K562 (cell line): ENCODE data around the gene SLC7A6. TPM values are rescaled to one million over a fixed set of nuclear protein-coding genes. Genes with fewer than 3 reads are reported as not detected.

Source experiments
- ATAC-seq: fragments of 200-7000 bp; cut with Tn5 transposase; 3 replicates; pipeline ENCODE4 v1.9.1; 2020; ENCODE audit warnings: moderate library complexity
- BruUV-seq: library from RNA; stranded (reverse); fragments of 400-500 nt; replicated peaks from 2 replicates; lab custom pipeline; 2021; lab: Mats Ljungman, UMichigan
- CTCF ChIA-PET: fragments of 300-600 bp; formaldehyde crosslinking; extraction: SDS; loops from one replicate; lab custom pipeline; 2021; ENCODE audit warnings: low intra/inter-chr PET ratio; lab: Yijun Ruan, JAX
- POLR2A ChIA-PET: fragments of 300-600, 350-650 bp; sonication (Branson Sonifier 250); formaldehyde crosslinking; extraction: SDS; loops from one replicate; lab custom pipeline; 2021; ENCODE audit warnings: antibody characterized with exemption, inconsistent platforms; lab: Yijun Ruan, JAX
- DNase-seq, 4 experiments: peaks; one replicate each; pipeline versions ENCODE4 v3.0.0 to v3.0.0-alpha.2; 2011 to 2018; ENCODE audit warnings: low spot score in 3 of 4, mixed read lengths in 3 of 4; ENCODE audit errors: extremely low read depth in 1 of 4
- FAIRE-seq: peaks from 2 replicates; lab custom pipeline; 2011; peaks lifted over from hg19 to GRCh38; lab: Jason Lieb, UNC
- H2AFZ ChIP-seq: 2 replicates; pipeline ENCODE4 v1.6.0; 2011; ENCODE audit warnings: low read depth, low read length, control low read depth, inconsistent platforms
- H3K27ac ChIP-seq: fragments of 200-600 bp; 3 replicates; pipeline ENCODE4 v1.8.0; 2011; ENCODE audit warnings: low read depth, mild to moderate bottlenecking, control low read depth, inconsistent platforms, low read length, moderate library complexity, mixed read lengths; ENCODE audit errors: extremely low read depth
- H3K27me3 ChIP-seq, 2 experiments: fragments of 300-600 bp in 1 of 2; 2 replicates in 1 of 2; 3 replicates in 1 of 2; pipeline versions ENCODE4 v1.6.0 to v1.8.0; 2011; ENCODE audit warnings: inconsistent platforms in 2 of 2, low read length in 2 of 2, mild to moderate bottlenecking in 1 of 2, mixed read lengths in 1 of 2, moderate library complexity in 1 of 2; ENCODE audit not compliant: control insufficient read depth in 2 of 2, insufficient read depth in 2 of 2
- H3K36me3 ChIP-seq: fragments of 300-600 bp; 3 replicates; pipeline ENCODE4 v1.8.0; 2011; ENCODE audit warnings: mild to moderate bottlenecking, low read length, inconsistent platforms; ENCODE audit not compliant: control insufficient read depth, insufficient read depth
- H3K4me1 ChIP-seq, 2 experiments: fragments of 200-600 bp in 1 of 2; replicated peaks in 1 of 2; 2 replicates in 1 of 2; 3 replicates in 1 of 2; pipeline versions ENCODE4 v1.5.1 to v1.8.0; 2011; ENCODE audit warnings: inconsistent platforms in 2 of 2, low read length in 2 of 2, mild to moderate bottlenecking in 1 of 2, mixed read lengths in 1 of 2, moderate library complexity in 1 of 2; ENCODE audit not compliant: control insufficient read depth in 2 of 2, insufficient read depth in 2 of 2
- H3K4me2 ChIP-seq: 2 replicates; pipeline ENCODE4 v1.6.1; 2011; ENCODE audit warnings: low read length, control low read depth, inconsistent platforms, mixed read lengths; ENCODE audit not compliant: insufficient read depth
- H3K4me3 ChIP-seq: fragments of 200-600 bp; sonication (generic), shearing (Covaris generic); 2 replicates; pipeline ENCODE4 v1.5.1; 2016; ENCODE audit warnings: control low read depth, inconsistent platforms
- H3K79me2 ChIP-seq: fragments of 200-600 bp; 3 replicates; pipeline ENCODE4 v1.8.0; 2011; ENCODE audit warnings: low read length, inconsistent platforms; ENCODE audit not compliant: control insufficient read depth, insufficient read depth
- H3K9ac ChIP-seq, 2 experiments: 2 replicates each; pipeline versions ENCODE4 v1.6.0 to v1.6.1; 2011; ENCODE audit warnings: low read depth in 2 of 2, low read length in 2 of 2, control low read depth in 1 of 2, inconsistent platforms in 1 of 2, mild to moderate bottlenecking in 1 of 2, mixed read lengths in 1 of 2; ENCODE audit not compliant: insufficient read depth in 1 of 2
- H3K9me1 ChIP-seq: one replicate; pipeline ENCODE4 v1.6.0; 2011; ENCODE audit warnings: inconsistent platforms, mild to moderate bottlenecking, low read length, moderate library complexity; ENCODE audit not compliant: control insufficient read depth, insufficient read depth
- H3K9me3 ChIP-seq: replicated peaks from 2 replicates; pipeline ENCODE4 v1.5.1; 2011; ENCODE audit warnings: low read depth, low read length, inconsistent platforms; ENCODE audit not compliant: control insufficient read depth, insufficient read depth
- H4K20me1 ChIP-seq: replicated peaks from 2 replicates; pipeline ENCODE4 v1.6.1; 2011; ENCODE audit warnings: low read length, inconsistent platforms, mixed read lengths; ENCODE audit not compliant: control insufficient read depth, insufficient read depth
- CHCHD3 ChIP-seq: fragments of 250-450 bp; sonication (Bioruptor Pico); IDR thresholded peaks from 2 replicates; pipeline ENCODE4 v2.1.2; 2022; ENCODE audit warnings: mild to moderate bottlenecking
- KLF1 ChIP-seq: fragments of 450-650 bp; IDR thresholded peaks from 2 replicates; pipeline ENCODE4 v1.6.1; 2016; ENCODE audit warnings: missing genetic modification characterization, missing compliant biosample characterization
- NR2C2 ChIP-seq, 2 experiments: fragments of 200-800 bp in 1 of 2; sonication (Bioruptor generic) in 1 of 2; sonication (generic) in 1 of 2; formaldehyde crosslinking in 1 of 2; IDR thresholded peaks; 2 replicates each; pipeline versions ENCODE4 v1.6.1 to v1.8.0; 2016 to 2022; ENCODE audit warnings: mild to moderate bottlenecking in 1 of 2, missing compliant biosample characterization in 1 of 2, missing genetic modification characterization in 1 of 2, missing genetic modification reagents in 1 of 2
- SLC30A9 ChIP-seq: fragments of 250-450 bp; sonication (Bioruptor Pico); IDR thresholded peaks from 2 replicates; pipeline ENCODE4 v1.8.0; 2022; ENCODE audit warnings: mild to moderate bottlenecking, moderate library complexity
- SMAD4 ChIP-seq: fragments of 250-450 bp; sonication (Bioruptor Pico); conservative IDR thresholded peaks from 2 replicates; pipeline ENCODE4 v1.8.0; 2021; ENCODE audit warnings: inconsistent platforms, mild to moderate bottlenecking, moderate library complexity
- TAF7 ChIP-seq: fragments of 450-650 bp; IDR thresholded peaks from 2 replicates; pipeline ENCODE4 v1.6.1; 2016; ENCODE audit warnings: missing genetic modification characterization, missing compliant biosample characterization
- ZBTB8A ChIP-seq: fragments of 450-650 bp; IDR thresholded peaks from 2 replicates; pipeline ENCODE4 v1.6.1; 2018; ENCODE audit warnings: mild to moderate bottlenecking, moderate library complexity; ENCODE audit not compliant: partially characterized antibody
- WGBS: fragments of 100-300 bp; shearing (Covaris generic); methylation state at CpG from one replicate; pipeline ENCODE4 v1.1.6; 2016; ENCODE audit warnings: low coverage, mixed read lengths; ENCODE audit not compliant: insufficient coverage; ENCODE audit errors: missing lambda C conversion rate; 5-methylcytosine and 5-hydroxymethylcytosine counted together
- in situ Hi-C: fragments of 300-500 bp; cut with MboI; formaldehyde crosslinking; loops from 4 replicates; pipeline ENCODE4 v1.15.0; 2018; ENCODE audit warnings: inconsistent platforms, mixed read lengths
- intact Hi-C: fragments of 100-400 bp; cut with micrococcal nuclease; formaldehyde crosslinking; loops from 2 replicates; pipeline ENCODE4 v1.14.2; 2022
- polyA plus RNA-seq, 8 experiments: library from polyadenylated mRNA; depleted of rRNA in 4 of 8; stranded (reverse) in 5 of 8; unstranded in 3 of 8; fragments of >200 nt; fragmentation: Nextera tagmentation in 2 of 8; fragmentation: Illumina TruSeq in 1 of 8; extraction: Ambion mirVana in 2 of 8; extraction: Trizol in 1 of 8; gene quantifications; 2 replicates each; pipeline versions ENCODE4 v1.2.1 to v1.2.3, GENCODE V29; 2011 to 2014; ENCODE audit warnings: inconsistent platforms in 1 of 8, missing spikeins in 1 of 8
- total RNA-seq, 7 experiments: library from RNA; depleted of rRNA in 6 of 7; stranded (reverse); fragments of >200 nt in 6 of 7; fragmentation: Illumina TruSeq in 2 of 7; extraction: Trizol in 2 of 7; gene quantifications; 2 replicates each; pipeline versions ENCODE4 v1.2.1 to v1.2.3, GENCODE V29; 2011 to 2021; ENCODE audit warnings: low replicate concordance in 1 of 7
- TF ChIP-seq, protein P1 (sequence below): fragments of 450-650 bp; IDR thresholded peaks from 2 replicates; pipeline ENCODE4 v1.6.1; 2017; ENCODE audit warnings: antibody characterized with exemption
- TF ChIP-seq, protein P2 (sequence below): fragments of 450-650 bp; formaldehyde crosslinking; IDR thresholded peaks from 2 replicates; pipeline ENCODE4 v1.4.0; 2020; ENCODE audit warnings: mild to moderate bottlenecking, moderate library complexity

Gene SLC7A6
- total and polyA plus RNA-seq, 9 of the 15 experiments (the other 6 are each of a cell fraction or from before 2014, with no cell fraction given): 12.6 to 60.1 (median 29.8) TPM

- H3K27me3 ChIP-seq: no peaks in the 10 kb centered on the region
- ATAC-seq (no peak), DNase-seq (no peak), FAIRE-seq (no peak)
- H3K9me3 ChIP-seq: no peaks in the 10 kb centered on the region
- ChIA-PET POLR2A (no interaction called here), CTCF (no interaction called here)
- no peak overlapping the region for H3K27ac ChIP-seq
- H3K79me2 ChIP-seq: no peaks in the 10 kb centered on the region
- no peak overlapping the region for H2AFZ ChIP-seq
- no peak overlapping the region for H3K9ac ChIP-seq
- no peak for TF ChIP-seq TAF7 (tag)
- TF ChIP-seq CHCHD3 (CRISPR knock-in tag): no peak
- TF ChIP-seq, protein P1, sequence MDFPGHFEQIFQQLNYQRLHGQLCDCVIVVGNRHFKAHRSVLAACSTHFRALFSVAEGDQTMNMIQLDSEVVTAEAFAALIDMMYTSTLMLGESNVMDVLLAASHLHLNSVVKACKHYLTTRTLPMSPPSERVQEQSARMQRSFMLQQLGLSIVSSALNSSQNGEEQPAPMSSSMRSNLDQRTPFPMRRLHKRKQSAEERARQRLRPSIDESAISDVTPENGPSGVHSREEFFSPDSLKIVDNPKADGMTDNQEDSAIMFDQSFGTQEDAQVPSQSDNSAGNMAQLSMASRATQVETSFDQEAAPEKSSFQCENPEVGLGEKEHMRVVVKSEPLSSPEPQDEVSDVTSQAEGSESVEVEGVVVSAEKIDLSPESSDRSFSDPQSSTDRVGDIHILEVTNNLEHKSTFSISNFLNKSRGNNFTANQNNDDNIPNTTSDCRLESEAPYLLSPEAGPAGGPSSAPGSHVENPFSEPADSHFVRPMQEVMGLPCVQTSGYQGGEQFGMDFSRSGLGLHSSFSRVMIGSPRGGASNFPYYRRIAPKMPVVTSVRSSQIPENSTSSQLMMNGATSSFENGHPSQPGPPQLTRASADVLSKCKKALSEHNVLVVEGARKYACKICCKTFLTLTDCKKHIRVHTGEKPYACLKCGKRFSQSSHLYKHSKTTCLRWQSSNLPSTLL: no peak
- no peak for TF ChIP-seq SMAD4 (CRISPR knock-in tag)
- TF ChIP-seq SLC30A9 (CRISPR knock-in tag): no peak
- no peak for TF ChIP-seq KLF1 (tag)
- TF ChIP-seq NR2C2 (CRISPR knock-in tag; IDR thresholded peaks at IDR 0.05): no peak
- no peak for TF ChIP-seq NR2C2 (tag; IDR thresholded peaks at IDR 0.05)
- TF ChIP-seq ZBTB8A: no peak
- TF ChIP-seq, protein P2, sequence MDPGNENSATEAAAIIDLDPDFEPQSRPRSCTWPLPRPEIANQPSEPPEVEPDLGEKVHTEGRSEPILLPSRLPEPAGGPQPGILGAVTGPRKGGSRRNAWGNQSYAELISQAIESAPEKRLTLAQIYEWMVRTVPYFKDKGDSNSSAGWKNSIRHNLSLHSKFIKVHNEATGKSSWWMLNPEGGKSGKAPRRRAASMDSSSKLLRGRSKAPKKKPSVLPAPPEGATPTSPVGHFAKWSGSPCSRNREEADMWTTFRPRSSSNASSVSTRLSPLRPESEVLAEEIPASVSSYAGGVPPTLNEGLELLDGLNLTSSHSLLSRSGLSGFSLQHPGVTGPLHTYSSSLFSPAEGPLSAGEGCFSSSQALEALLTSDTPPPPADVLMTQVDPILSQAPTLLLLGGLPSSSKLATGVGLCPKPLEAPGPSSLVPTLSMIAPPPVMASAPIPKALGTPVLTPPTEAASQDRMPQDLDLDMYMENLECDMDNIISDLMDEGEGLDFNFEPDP: no peak
- H3K4me3 ChIP-seq: no peak overlapping the region
- peaks cover 10% of the 10 kb centered on the region; the same call in 1 of the 3 replicates for H3K36me3 ChIP-seq
- BruUV-seq: no TSS peak
- in situ Hi-C loops (no loop called here), intact Hi-C loops (no loop called here)
- peaks cover 0 to 3% of the 10 kb centered on the region in 2 experiments; a peak in 1 of 5 replicates for H3K4me1 ChIP-seq
- peaks cover 4% of the 10 kb centered on the region for H3K9me1 ChIP-seq
- no peak overlapping the region for H3K4me2 ChIP-seq
- no peaks in the 10 kb centered on the region for H4K20me1 ChIP-seq
- WGBS: 86% methylated on average over 4 of the region's 4 CpGs
Measured at GRCh38 chr16:68253721-68254120, 10.6 kb upstream of the SLC7A6 start.
